Measurements from ENCODE around the gene ATP2B2. TPM values are rescaled to one million over a fixed set of nuclear protein-coding genes. Genes with fewer than 3 reads are reported as not detected.

The ATP2B2 gene
- total RNA-seq, 1 experiment from 2014 or later, result not detected

DNA sequence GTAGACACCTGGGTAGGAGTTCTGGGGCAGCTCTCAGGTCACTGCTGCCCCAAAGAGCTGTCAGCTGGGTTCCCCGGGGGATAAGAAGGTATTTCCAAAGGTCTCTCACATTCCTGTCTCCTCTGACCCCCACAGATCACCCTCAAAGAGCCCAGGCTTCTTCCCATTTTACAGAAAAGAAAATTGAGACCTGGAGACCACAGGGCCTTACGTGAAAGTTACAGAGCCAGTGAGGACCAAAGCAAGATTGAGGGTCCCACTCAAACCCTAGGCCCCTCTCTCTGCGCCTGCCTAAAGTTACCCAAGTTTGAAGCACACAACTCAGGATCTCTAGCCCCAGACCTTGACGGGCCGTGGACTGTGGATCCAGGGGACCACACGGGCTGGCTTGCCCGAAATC lies 3.9 kb upstream of the ATP2B2 start:
- H3K79me2 ChIP-seq (ENCODE audit: insufficient read depth, low read length), result no peaks in the 10 kb centered on the region
- intact Hi-C loops (cut with micrococcal nuclease), result no loop called here
- RAD21 ChIA-PET (ENCODE audit: low non-redundant PET in 1 of 2, low total read pairs in 2 of 2, uncharacterized antibody in 2 of 2, unreplicated experiment in 2 of 2), result no interaction called here
- H2AFZ ChIP-seq (ENCODE audit: low read depth, low read length, poor library complexity, severe bottlenecking), result no peak overlapping the region
- no peaks in the 10 kb centered on the region for H3K9me2 ChIP-seq (ENCODE audit: insufficient read depth)
- H3K4me1 ChIP-seq (ENCODE audit: control insufficient read depth in 1 of 2, insufficient read depth in 2 of 2, low read length in 2 of 2), result peaks cover 0 to 8% of the 10 kb centered on the region in 2 experiments; a peak in 2 of 4 replicates
- no peak for ATAC-seq
- BruUV-seq (replicated peaks), result no TSS peak
- no peak overlapping the region for H3K4me3 ChIP-seq (replicated peaks in 1 of 2; ENCODE audit: low read depth in 1 of 2, low read length in 2 of 2)
- H3K9ac ChIP-seq (ENCODE audit: low read length), result no peak overlapping the region
- no peaks in the 10 kb centered on the region for H4K20me1 ChIP-seq (ENCODE audit: insufficient read depth)
- POLR2A ChIA-PET, result no interaction called here
- peaks cover 11% of the 10 kb centered on the region; the same call in 1 of the 2 replicates for H3K27me3 ChIP-seq (ENCODE audit: insufficient read depth, low read length)
- H3K36me3 ChIP-seq (ENCODE audit: control insufficient read depth in 1 of 2, insufficient read depth in 2 of 2, low read length in 2 of 2), result no peaks in the 10 kb centered on the region
- no peak overlapping the region for H3K27ac ChIP-seq (ENCODE audit: low read depth, low read length)
- CTCF ChIA-PET, result no interaction called here
- no peak for TF ChIP-seq POLR2A (IDR thresholded peaks at IDR 0.05; ENCODE audit: borderline replicate concordance, extremely low read depth, insufficient read depth, insufficient read length)
- TF ChIP-seq TCF7L2 (IDR thresholded peaks at IDR 0.05; ENCODE audit: borderline replicate concordance, extremely low read depth, insufficient read depth, insufficient read length), result no peak
- TF ChIP-seq FOSL1 (IDR thresholded peaks at IDR 0.05; ENCODE audit: low read depth), result no peak
- TF ChIP-seq SRF (IDR thresholded peaks at IDR 0.05; ENCODE audit: low read depth), result no peak
- no peak for TF ChIP-seq CEBPB (IDR thresholded peaks at IDR 0.05; ENCODE audit: low read depth)
- no peak for TF ChIP-seq ZNF274 (IDR thresholded peaks at IDR 0.05; ENCODE audit: low read depth, low read length)
- no peak for TF ChIP-seq RAD21 (IDR thresholded peaks at IDR 0.05; ENCODE audit: low read depth)
- TF ChIP-seq, protein P1, sequence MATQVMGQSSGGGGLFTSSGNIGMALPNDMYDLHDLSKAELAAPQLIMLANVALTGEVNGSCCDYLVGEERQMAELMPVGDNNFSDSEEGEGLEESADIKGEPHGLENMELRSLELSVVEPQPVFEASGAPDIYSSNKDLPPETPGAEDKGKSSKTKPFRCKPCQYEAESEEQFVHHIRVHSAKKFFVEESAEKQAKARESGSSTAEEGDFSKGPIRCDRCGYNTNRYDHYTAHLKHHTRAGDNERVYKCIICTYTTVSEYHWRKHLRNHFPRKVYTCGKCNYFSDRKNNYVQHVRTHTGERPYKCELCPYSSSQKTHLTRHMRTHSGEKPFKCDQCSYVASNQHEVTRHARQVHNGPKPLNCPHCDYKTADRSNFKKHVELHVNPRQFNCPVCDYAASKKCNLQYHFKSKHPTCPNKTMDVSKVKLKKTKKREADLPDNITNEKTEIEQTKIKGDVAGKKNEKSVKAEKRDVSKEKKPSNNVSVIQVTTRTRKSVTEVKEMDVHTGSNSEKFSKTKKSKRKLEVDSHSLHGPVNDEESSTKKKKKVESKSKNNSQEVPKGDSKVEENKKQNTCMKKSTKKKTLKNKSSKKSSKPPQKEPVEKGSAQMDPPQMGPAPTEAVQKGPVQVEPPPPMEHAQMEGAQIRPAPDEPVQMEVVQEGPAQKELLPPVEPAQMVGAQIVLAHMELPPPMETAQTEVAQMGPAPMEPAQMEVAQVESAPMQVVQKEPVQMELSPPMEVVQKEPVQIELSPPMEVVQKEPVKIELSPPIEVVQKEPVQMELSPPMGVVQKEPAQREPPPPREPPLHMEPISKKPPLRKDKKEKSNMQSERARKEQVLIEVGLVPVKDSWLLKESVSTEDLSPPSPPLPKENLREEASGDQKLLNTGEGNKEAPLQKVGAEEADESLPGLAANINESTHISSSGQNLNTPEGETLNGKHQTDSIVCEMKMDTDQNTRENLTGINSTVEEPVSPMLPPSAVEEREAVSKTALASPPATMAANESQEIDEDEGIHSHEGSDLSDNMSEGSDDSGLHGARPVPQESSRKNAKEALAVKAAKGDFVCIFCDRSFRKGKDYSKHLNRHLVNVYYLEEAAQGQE (IDR thresholded peaks at IDR 0.05; ENCODE audit: low read depth), result no peak
- no peak for TF ChIP-seq YY1 (IDR thresholded peaks at IDR 0.05; ENCODE audit: extremely low read depth, insufficient replicate concordance, low read depth, low read length)
- no peak for TF ChIP-seq ELF1 (IDR thresholded peaks at IDR 0.05; ENCODE audit: borderline replicate concordance, low read depth)
- no peak for TF ChIP-seq POLR2AphosphoS5 (IDR thresholded peaks at IDR 0.05; ENCODE audit: low read depth, low read length)
- TF ChIP-seq EGR1 (IDR thresholded peaks at IDR 0.05; ENCODE audit: low read depth), result no peak
- TF ChIP-seq, protein P2, sequence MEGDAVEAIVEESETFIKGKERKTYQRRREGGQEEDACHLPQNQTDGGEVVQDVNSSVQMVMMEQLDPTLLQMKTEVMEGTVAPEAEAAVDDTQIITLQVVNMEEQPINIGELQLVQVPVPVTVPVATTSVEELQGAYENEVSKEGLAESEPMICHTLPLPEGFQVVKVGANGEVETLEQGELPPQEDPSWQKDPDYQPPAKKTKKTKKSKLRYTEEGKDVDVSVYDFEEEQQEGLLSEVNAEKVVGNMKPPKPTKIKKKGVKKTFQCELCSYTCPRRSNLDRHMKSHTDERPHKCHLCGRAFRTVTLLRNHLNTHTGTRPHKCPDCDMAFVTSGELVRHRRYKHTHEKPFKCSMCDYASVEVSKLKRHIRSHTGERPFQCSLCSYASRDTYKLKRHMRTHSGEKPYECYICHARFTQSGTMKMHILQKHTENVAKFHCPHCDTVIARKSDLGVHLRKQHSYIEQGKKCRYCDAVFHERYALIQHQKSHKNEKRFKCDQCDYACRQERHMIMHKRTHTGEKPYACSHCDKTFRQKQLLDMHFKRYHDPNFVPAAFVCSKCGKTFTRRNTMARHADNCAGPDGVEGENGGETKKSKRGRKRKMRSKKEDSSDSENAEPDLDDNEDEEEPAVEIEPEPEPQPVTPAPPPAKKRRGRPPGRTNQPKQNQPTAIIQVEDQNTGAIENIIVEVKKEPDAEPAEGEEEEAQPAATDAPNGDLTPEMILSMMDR (IDR thresholded peaks at IDR 0.05 in 2 of 3, conservative IDR thresholded peaks at IDR 0.05 in 1 of 3; ENCODE audit: borderline replicate concordance in 1 of 3, insufficient read depth in 1 of 3, low read depth in 2 of 3, low read length in 2 of 3), result no peak
- no peaks in the 10 kb centered on the region for H3K9me3 ChIP-seq (ENCODE audit: control insufficient read depth in 1 of 2, insufficient read depth in 1 of 2, low read depth in 1 of 2, low read length in 2 of 2)
- no peak overlapping the region for H3K4me2 ChIP-seq (ENCODE audit: low read length)
- DNase-seq (ENCODE audit: low read depth, low spot score), result no peak

Data from HCT116 (cell line).